Activated CD8-positive, alpha-beta memory T cell treated with anti-CD3 and anti-CD28 coated beads for 4 hours (primary cell): ENCODE measurements around the gene ACOT8.
"Not testable (repeated sequence)": the region's sequence is repeated elsewhere in the genome, so short reads cannot be mapped to it uniquely, and the experiment has no call there.

Experiments used
- DNase-seq, 2 donors: peaks; one replicate each; pipeline ENCODE4 v3.0.0-alpha.2; 2020; ENCODE audit warnings: low read depth in 2 of 2

The ACOT8 gene

GRCh38 chr20:45887346-45887715 is 30.1 kb upstream of the ACOT8 start, which contains the start of gene SPATA25:
TSS of gene SPATA25 (minus strand) at chr20:45887622. CDS start at chr20:45887590, 32 bp downstream.
- no peak for DNase-seq

- no peak for DNase-seq
Observed at GRCh38 chr20:45886590-45887345, 29.6 kb upstream of the ACOT8 start.

GRCh38 chr20:45883100-45883469 is 25.9 kb upstream of the ACOT8 start:
- DNase-seq, result no peak

GRCh38 chr20:45882469-45883099 is 25.4 kb upstream of the ACOT8 start:
- no peak for DNase-seq

- DNase-seq, result peak; percentile 95 to 96
Observed at GRCh38 chr20:45880988-45881788, 24.0 kb upstream of the ACOT8 start, which contains the start of gene ZSWIM1. TSS of gene ZSWIM1 (plus strand) at chr20:45881227. CDS start at chr20:45882593, 1,366 bp downstream.

GRCh38 chr20:45878076-45878761 is 21.0 kb upstream of the ACOT8 start:
- no peak for DNase-seq

GRCh38 chr20:45874576-45874975 is 17.4 kb upstream of the ACOT8 start:
- no peak for DNase-seq

GRCh38 chr20:45874104-45874481 is 16.9 kb upstream of the ACOT8 start:
- DNase-seq, result not testable (repeated sequence)

- DNase-seq, result no peak
Observed at GRCh38 chr20:45873409-45874103, 16.4 kb upstream of the ACOT8 start.

GRCh38 chr20:45872626-45873025 is 15.4 kb upstream of the ACOT8 start:
- no peak for DNase-seq

GRCh38 chr20:45867819-45868176 is 10.6 kb upstream of the ACOT8 start:
- DNase-seq, result no peak

GRCh38 chr20:45867136-45867818 is 10.1 kb upstream of the ACOT8 start:
- no peak for DNase-seq

GRCh38 chr20:45866454-45866853 is 9.3 kb upstream of the ACOT8 start:
- DNase-seq, result no peak

GRCh38 chr20:45863543-45864470 is 6.6 kb upstream of the ACOT8 start:
- DNase-seq, result no peak

- no peak for DNase-seq
Observed at GRCh38 chr20:45861221-45862075, 4.3 kb upstream of the ACOT8 start.

GRCh38 chr20:45860560-45861220 is 3.5 kb upstream of the ACOT8 start:
- no peak for DNase-seq

GRCh38 chr20:45859916-45860315 is 2.7 kb upstream of the ACOT8 start:
- no peak for DNase-seq

GRCh38 chr20:45857882-45858216 is 657 bp upstream of the ACOT8 start:
- DNase-seq, result no peak
